HepG2 (cell line): Measurements from ENCODE around the gene NUFIP1. TPM values are rescaled to one million over a fixed set of nuclear protein-coding genes. Genes with fewer than 3 reads are reported as not detected.

Source experiments
- CHCHD3 ChIP-seq: sonication (generic); formaldehyde crosslinking; IDR thresholded peaks from 2 replicates; pipeline ENCODE4 v1.8.0; 2022; ENCODE audit warnings: mild to moderate bottlenecking, missing genetic modification reagents, moderate library complexity
- FOXO4 ChIP-seq: sonication (generic); formaldehyde crosslinking; conservative IDR thresholded peaks from 2 replicates; pipeline ENCODE4 v1.8.1; 2023; ENCODE audit warnings: missing genetic modification reagents
- GATA4 ChIP-seq: sonication (generic); IDR thresholded peaks from 2 replicates; pipeline ENCODE4 v1.6.1; 2016; ENCODE audit warnings: antibody characterized with exemption, low read depth, borderline replicate concordance
- HIC2 ChIP-seq: sonication (generic); formaldehyde crosslinking; IDR thresholded peaks from 2 replicates; pipeline ENCODE4 v1.9.0; 2022; ENCODE audit warnings: low read depth, missing genetic modification reagents
- IRF9 ChIP-seq: sonication (generic); formaldehyde crosslinking; IDR thresholded peaks from 2 replicates; pipeline ENCODE4 v1.8.0; 2022; ENCODE audit warnings: missing genetic modification reagents, mild to moderate bottlenecking, borderline replicate concordance
- REST ChIP-seq, 2 experiments: IDR thresholded peaks; 2 replicates each; pipeline ENCODE4 v1.6.1; 2011 to 2012; ENCODE audit warnings: low read length in 2 of 2, borderline replicate concordance in 1 of 2, low read depth in 1 of 2, mild to moderate bottlenecking in 1 of 2, moderate library complexity in 1 of 2
- ZFP91 ChIP-seq: sonication (generic); formaldehyde crosslinking; IDR thresholded peaks from 2 replicates; pipeline ENCODE4 v1.9.0; 2022; ENCODE audit warnings: missing genetic modification reagents, mild to moderate bottlenecking, borderline replicate concordance
- polyA plus RNA-seq, 8 experiments: library from polyadenylated mRNA; depleted of rRNA in 3 of 8; stranded (reverse) in 7 of 8; unstranded in 1 of 8; fragments of >200 nt; fragmentation: Illumina TruSeq in 4 of 8; extraction: Trizol in 4 of 8; gene quantifications; 2 replicates each; pipeline versions ENCODE4 v1.2.1 to v1.2.3, GENCODE V29; 2011 to 2016; ENCODE audit warnings: low read depth in 4 of 8, missing spikeins in 1 of 8, mixed read lengths in 1 of 8; ENCODE audit not compliant: insufficient read depth in 1 of 8
- total RNA-seq, 5 experiments: library from RNA; depleted of rRNA; stranded (reverse); fragments of >200 nt; fragmentation: Illumina TruSeq; extraction: Trizol; gene quantifications; 2 replicates each; pipeline ENCODE4 v1.2.3, GENCODE V29; 2016; ENCODE audit warnings: low read depth in 1 of 5

NUFIP1 gene
- total and polyA plus RNA-seq, 2 of the 13 experiments (the other 11 are each of a cell fraction or from before 2014, with no cell fraction given) = 1.9 to 10.3 TPM

- TF ChIP-seq HIC2 (CRISPR knock-in tag) = peak; percentile 53; the same call in 1 of the 2 replicates
- no peak for TF ChIP-seq FOXO4 (CRISPR knock-in tag)
- TF ChIP-seq CHCHD3 = no peak
- TF ChIP-seq REST (IDR thresholded peaks at IDR 0.05; ENCODE audit: borderline replicate concordance in 1 of 2, low read depth in 1 of 2, low read length in 2 of 2) = no peak
- TF ChIP-seq GATA4 = 0 out of 2 replicates have a peak, but pooled peaks have one; percentile 44
- TF ChIP-seq ZFP91 (CRISPR knock-in tag) = peak; percentile 67; the same call in 1 of the 2 replicates
- 0 out of 2 replicates have a peak, but pooled peaks have one; percentile 56 for TF ChIP-seq IRF9 (CRISPR knock-in tag)
These were observed 70.8 kb downstream of the NUFIP1 start (continued) for GRCh38 chr13:44918326-44919103.
